ENCODE measurements around the gene PTPN20. TPM values are rescaled to one million over a fixed set of nuclear protein-coding genes. Genes with fewer than 3 reads are reported as not detected.

The PTPN20 gene
- total RNA-seq, 6 experiments from 2014 or later = 0.44 to 1.3 (median 0.81) TPM; not detected in 2

DNA sequence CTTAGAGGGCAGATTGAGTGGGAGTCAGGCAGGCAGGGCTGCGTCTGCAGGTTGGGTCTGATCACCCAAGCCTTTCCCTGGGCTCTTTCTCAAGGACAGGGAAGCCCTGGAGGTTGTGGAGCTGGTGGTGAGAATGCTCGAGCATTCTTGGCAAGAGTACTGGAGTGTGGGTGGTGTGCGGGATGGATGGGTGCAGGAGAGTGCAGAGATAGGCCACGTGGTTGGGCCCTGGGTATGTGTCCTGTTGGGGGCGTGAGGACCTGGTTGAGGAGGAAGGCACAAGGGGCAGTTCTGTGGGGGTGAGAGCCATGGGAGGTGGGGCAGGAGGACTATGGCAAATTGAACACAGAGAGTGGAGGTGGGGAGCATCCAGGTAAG lies 135.9 kb downstream of the PTPN20 start:
- ATAC-seq (no peak), DNase-seq (peak in 1 of 3 donors; percentile 31)
- no peaks in the 10 kb centered on the region for H3K9me3 ChIP-seq
- intact Hi-C loops (cut with DNase I) = loop anchor here in 1 of 2 donors (5.0 kb wide), 1 partner anchor 265 kb away; no protein-coding TSS in a partner anchor
- H3K27ac ChIP-seq = no peak overlapping the region
- no peak overlapping the region for H3K4me3 ChIP-seq
- no peaks in the 10 kb centered on the region for H3K4me1 ChIP-seq
- no peak for TF ChIP-seq POLR2A (IDR thresholded peaks at IDR 0.05)
- TF ChIP-seq, protein P1, sequence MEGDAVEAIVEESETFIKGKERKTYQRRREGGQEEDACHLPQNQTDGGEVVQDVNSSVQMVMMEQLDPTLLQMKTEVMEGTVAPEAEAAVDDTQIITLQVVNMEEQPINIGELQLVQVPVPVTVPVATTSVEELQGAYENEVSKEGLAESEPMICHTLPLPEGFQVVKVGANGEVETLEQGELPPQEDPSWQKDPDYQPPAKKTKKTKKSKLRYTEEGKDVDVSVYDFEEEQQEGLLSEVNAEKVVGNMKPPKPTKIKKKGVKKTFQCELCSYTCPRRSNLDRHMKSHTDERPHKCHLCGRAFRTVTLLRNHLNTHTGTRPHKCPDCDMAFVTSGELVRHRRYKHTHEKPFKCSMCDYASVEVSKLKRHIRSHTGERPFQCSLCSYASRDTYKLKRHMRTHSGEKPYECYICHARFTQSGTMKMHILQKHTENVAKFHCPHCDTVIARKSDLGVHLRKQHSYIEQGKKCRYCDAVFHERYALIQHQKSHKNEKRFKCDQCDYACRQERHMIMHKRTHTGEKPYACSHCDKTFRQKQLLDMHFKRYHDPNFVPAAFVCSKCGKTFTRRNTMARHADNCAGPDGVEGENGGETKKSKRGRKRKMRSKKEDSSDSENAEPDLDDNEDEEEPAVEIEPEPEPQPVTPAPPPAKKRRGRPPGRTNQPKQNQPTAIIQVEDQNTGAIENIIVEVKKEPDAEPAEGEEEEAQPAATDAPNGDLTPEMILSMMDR (IDR thresholded peaks at IDR 0.05) = no peak
- H3K36me3 ChIP-seq = no peaks in the 10 kb centered on the region
- no peaks in the 10 kb centered on the region for H3K27me3 ChIP-seq
- 78% methylated on average over 5 of the region's 5 CpGs for WGBS (ENCODE audit: insufficient coverage, low coverage, low lambda C conversion rate, missing lambda C conversion rate)

DNA sequence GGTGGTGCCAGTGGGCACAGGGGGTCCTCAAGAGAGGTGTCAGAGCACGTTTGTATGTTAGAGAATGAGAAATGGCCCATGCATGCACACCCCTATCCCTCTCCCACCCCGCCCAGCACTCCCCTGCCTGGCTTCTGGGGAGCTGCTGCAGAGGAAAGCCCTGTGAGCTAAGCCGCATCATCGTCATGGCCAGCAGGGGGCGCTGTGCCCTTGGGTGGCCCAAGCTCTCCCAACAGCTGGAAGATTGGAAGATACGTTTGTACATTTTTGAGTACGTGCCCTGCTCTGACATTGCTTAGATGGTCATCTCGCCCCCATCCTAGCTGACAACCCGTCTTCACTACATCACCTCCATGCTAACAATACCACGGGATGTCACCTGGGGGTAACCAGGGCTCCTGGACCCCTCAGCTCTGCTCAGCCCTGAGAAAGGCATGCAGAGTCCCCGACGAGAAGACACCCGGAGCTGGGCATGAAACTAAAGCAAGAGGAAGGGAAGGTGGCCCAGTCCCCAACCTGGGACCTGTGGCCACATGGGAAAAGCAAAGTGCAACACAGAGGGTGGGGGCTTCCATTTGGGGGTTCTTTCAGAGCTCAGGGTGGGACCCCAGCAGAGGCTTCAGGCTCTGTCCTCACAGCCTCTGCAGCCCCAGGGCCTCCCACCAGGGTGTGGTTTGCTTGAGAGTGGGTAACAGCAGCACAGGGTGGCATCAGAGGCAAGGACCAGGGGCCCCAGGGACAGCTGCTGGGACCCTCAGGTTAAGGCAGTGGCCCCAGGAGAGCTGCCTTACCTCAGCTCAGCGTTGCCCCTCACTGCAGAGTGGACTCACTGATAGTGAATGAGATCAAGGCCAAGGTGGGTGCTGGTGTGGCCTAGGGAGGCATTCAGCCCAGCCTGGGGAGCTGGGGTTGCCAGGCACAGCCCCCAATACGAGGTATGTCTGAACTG lies 136.6 kb downstream of the PTPN20 start:
- Histone ChIP-seq H3K4me1 (no peaks in the 10 kb centered on the region), H3K4me3 (no peak overlapping the region), H3K27me3 (no peaks in the 10 kb centered on the region), H3K36me3 (no peaks in the 10 kb centered on the region), H3K27ac (no peak overlapping the region), H3K9me3 (no peaks in the 10 kb centered on the region)
- ATAC-seq (peak; percentile 59 to 87 (median 76)), DNase-seq (peak; percentile 69 to 78 (median 71))
- WGBS (ENCODE audit: insufficient coverage, low coverage, low lambda C conversion rate, missing lambda C conversion rate) = 47% methylated on average over 5 of the region's 15 CpGs
- intact Hi-C loops (cut with DNase I) = loop anchor here in 1 of 2 donors (5.0 kb wide), 1 partner anchor 264 kb away; no protein-coding TSS in a partner anchor
- TF ChIP-seq, protein P1 (IDR thresholded peaks at IDR 0.05) = peak; percentile 63 to 91 (median 76)
- no peak for TF ChIP-seq POLR2A (IDR thresholded peaks at IDR 0.05)

DNA sequence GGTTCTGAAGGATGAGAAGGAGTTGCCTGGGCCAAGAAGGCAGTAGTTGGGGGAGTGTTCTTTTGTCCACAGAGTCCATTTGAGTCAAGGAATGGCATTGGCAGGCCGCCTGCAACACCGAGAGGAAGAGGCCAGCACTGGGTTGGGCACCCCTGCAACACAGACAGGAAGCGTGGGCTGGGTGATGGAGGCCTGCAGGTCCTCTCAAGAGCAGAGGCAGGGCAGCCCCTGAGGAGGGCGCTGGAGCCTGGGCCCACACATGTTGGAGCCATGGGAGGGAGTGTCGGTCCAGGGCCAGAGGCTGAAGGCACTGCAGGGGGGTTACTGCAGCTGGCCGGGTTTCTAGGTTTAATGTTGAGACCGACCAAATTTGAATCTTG lies 137.3 kb downstream of the PTPN20 start:
- WGBS (ENCODE audit: insufficient coverage, low coverage, low lambda C conversion rate, missing lambda C conversion rate) = 54% methylated on average over 3 of the region's 7 CpGs
- peak in 2 of 3 donors; percentile 42 to 54 for DNase-seq

DNA sequence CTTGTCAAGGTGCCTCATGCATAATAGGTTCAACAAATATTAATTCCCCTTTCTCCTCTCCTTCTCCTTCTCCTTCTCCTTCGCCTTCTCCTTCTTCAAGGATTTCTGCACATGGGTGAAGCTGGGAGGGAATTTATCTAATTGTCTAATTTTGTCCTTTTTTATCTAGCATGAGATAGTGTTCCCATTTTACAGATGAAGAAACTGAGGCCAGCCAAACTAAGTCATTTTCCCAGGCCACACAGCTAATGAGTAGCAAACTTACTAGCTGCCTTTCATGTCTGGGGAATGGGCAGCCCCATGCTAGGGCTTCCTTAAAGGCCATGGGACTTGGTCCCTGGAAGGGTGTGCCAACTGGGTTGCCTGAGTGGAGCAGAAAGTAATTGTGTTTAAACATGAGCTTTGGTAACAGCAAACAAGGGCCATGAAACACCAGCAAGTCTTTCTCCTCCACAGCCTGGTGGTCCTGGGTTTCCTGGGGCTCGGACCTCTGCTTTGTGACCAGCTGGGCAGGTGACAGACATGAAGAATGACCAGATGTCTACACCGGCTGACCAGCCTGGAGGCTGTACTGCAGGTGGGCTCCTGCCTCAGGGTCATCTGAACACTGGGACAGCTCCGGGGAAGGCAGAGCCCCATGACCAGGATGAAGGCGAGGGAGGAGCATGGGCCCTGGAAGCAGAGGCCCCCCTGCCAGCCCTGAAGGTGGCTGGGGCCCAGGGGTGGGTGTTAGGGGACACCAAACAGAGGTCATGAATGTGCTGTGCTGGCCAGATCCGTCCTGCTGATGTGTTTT lies 138.0 kb downstream of the PTPN20 start:
- no peaks in the 10 kb centered on the region for H3K4me1 ChIP-seq
- DNase-seq = peak in 1 of 3 donors; percentile 27
- intact Hi-C loops (cut with DNase I) = loop anchor here in 1 of 2 donors (5.0 kb wide), 1 partner anchor 263 kb away; no protein-coding TSS in a partner anchor

More for the DNA sequence above, 137.3 kb downstream of the PTPN20 start:
- Histone ChIP-seq H3K4me1 (no peaks in the 10 kb centered on the region), H3K4me3 (no peak overlapping the region), H3K36me3 (no peaks in the 10 kb centered on the region), H3K27me3 (no peaks in the 10 kb centered on the region), H3K9me3 (no peaks in the 10 kb centered on the region), H3K27ac (no peak overlapping the region)
- no peak for ATAC-seq
- intact Hi-C loops (cut with DNase I) = loop anchor here in 1 of 2 donors (5.0 kb wide), 1 partner anchor 264 kb away; no protein-coding TSS in a partner anchor
- no peak for TF ChIP-seq POLR2A (IDR thresholded peaks at IDR 0.05)
- TF ChIP-seq, protein P1 (IDR thresholded peaks at IDR 0.05) = no peak

More for the DNA sequence above, 138.0 kb downstream of the PTPN20 start:
- ATAC-seq = no peak
- TF ChIP-seq, protein P1 (IDR thresholded peaks at IDR 0.05) = no peak
- no peak for TF ChIP-seq POLR2A (IDR thresholded peaks at IDR 0.05)
- Histone ChIP-seq H3K4me3 (no peak overlapping the region), H3K9me3 (no peaks in the 10 kb centered on the region), H3K36me3 (no peaks in the 10 kb centered on the region), H3K27me3 (no peaks in the 10 kb centered on the region), H3K27ac (no peak overlapping the region)
- WGBS (ENCODE audit: insufficient coverage, low coverage, low lambda C conversion rate, missing lambda C conversion rate) = 74% methylated on average over 3 of the region's 6 CpGs

Data from right lobe of liver (tissue), 6 donors.